HuH-7.5 (cell line): ENCODE results near the gene MRPL39.

Experiments
- DNase-seq: peaks from one replicate; pipeline ENCODE4 v3.0.0; 2011; ENCODE audit warnings: low spot score

The MRPL39 gene

GRCh38 chr21:25568246-25568645, 39.0 kb downstream of the MRPL39 start:
- no peak for DNase-seq

DNA sequence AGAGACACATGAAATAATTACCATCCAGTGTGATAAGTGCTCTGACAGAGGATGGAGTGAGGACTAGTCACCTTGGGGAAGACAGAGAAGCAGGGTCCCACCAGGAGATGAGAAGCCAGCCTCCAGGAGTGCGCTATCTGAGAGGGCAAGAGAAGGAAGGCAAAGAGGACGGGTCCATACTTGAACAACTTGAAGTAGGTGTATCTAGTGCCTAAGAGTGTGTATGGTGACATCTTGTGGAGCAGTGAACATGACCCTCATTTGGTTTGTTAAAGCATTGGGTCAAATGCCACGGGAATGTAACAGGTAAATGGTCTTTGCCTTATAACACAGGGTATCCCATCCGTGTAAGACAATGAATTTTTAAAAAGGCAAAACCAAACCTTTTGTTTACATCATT, 39.8 kb downstream of the MRPL39 start:
- no peak for DNase-seq

DNA sequence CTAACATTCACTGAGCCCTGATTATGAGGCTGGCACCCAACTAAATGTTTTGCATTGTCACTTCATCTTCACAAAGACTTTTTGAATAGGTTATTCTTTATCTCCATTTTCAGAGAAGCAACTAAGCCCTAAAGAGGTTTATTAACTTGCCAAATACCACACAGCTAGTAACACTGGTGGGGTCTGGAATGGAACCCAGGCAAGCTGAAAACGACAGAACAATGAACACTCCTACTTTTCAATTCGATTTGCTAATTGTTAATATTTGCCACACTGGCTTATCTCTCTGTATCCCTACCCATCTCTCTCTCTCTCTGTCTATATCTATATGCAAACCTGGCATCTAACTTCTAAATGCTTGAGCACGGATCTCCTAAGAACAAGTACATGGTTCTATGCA, 40.6 kb downstream of the MRPL39 start:
- no peak for DNase-seq

GRCh38 chr21:25565272-25566211, 41.7 kb downstream of the MRPL39 start:
- no peak for DNase-seq

- no peak for DNase-seq
These were observed 42.8 kb downstream of the MRPL39 start for GRCh38 chr21:25564349-25564948.

GRCh38 chr21:25563361-25564116, 43.7 kb downstream of the MRPL39 start:
- DNase-seq = no peak

DNA sequence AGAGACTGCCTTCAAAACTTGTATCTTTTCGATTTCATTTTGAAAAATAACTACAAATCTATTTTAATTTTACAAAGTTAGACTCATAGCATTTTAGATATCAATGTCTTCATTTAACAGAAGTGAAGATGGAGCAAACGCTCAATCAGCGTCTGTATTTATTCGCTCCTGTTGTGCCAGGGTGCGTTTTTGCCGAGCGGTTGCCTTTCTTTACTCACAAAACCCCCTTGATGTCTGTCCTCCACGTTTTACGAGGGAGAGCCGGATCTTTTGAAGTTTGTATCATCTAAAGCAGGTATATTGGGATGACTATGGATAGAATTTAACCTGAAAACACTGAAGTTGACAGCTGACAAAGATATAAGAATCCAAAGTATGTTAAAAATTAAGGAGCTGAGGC, 44.6 kb downstream of the MRPL39 start:
- no peak for DNase-seq

- no peak for DNase-seq
These were observed 45.3 kb downstream of the MRPL39 start for GRCh38 chr21:25561668-25562641.

DNA sequence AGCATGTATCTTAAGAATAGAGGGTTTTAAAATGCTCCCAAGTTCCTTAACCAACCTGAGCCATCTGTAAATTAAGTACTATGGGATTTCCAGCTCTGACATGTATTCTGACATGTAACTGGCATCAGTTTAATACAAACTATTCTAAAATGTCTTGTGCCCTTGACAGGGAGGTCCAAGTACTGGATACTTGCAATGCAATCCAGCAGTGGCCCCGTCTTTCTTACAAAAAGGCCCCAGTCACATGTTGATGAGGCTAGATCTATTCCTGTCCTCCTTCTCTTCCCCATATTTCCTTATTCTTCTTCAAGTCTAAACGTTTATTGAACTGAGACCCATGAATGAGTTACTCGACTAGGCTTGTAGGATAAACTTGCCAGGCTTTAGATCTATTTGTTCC, 46.4 kb downstream of the MRPL39 start:
- DNase-seq = no peak

GRCh38 chr21:25560271-25560685, 47.0 kb downstream of the MRPL39 start:
- no peak for DNase-seq

DNA sequence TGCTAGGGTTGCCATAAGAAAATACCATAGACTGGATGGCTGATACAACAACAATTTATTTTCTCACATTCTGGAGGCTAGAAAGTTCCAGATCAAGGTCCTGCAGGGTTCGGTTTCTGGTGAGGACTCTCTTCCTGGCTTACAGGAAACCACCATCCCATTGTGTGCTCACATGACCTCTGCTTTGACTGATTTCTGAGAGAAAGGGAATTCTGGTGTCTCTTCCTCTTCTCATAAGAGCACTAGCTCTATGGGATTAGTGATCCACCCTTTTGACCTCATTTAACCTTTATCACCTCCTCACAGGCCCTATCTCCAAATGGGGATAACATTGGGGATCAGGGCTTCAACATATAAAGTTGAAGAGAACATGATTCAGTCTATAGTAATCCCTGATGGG, 47.5 kb downstream of the MRPL39 start:
- DNase-seq = no peak

DNA sequence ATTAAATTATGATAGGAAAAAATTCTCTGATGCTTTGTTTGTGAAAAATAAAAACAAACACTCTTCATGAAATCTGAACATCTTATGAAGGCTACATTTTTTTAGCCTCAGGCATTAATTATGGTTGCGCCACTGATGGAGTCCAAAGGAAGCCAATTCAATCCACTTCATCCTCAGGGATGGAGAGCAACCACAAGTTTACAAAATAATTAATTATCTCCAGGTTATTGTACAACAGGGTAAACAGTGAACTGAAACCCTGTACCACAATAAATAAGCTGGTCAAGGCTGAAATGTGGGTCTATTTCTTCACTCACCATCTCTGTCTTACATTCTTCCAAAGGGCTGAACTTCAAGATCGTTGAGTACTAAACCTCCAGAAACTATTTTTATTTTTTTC, 49.2 kb downstream of the MRPL39 start:
- no peak for DNase-seq

GRCh38 chr21:25557180-25557579, 50.1 kb downstream of the MRPL39 start:
- no peak for DNase-seq

- no peak for DNase-seq
These were observed 51.2 kb downstream of the MRPL39 start for GRCh38 chr21:25556091-25556490.

DNA sequence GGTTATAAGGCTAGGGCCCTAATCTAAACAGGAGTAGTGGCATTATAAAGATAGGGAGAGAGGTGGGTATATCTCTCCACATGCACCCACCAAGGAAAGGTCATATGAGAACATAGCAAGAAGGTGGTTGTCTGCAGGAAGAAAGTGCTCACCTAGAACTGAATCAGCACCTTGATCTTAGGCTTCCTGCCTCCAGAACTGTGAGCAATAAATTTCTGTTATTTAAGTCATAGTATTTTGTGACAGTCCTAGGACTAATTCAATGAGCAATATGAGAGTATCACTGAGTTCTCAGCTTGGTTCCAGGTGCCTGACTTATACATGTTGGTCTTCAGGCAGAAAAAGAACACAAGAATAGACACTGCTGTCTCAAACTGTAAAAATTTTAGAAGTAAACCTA, 51.8 kb downstream of the MRPL39 start:
- DNase-seq = no peak

GRCh38 chr21:25552856-25553255, 54.4 kb downstream of the MRPL39 start:
- no peak for DNase-seq

DNA sequence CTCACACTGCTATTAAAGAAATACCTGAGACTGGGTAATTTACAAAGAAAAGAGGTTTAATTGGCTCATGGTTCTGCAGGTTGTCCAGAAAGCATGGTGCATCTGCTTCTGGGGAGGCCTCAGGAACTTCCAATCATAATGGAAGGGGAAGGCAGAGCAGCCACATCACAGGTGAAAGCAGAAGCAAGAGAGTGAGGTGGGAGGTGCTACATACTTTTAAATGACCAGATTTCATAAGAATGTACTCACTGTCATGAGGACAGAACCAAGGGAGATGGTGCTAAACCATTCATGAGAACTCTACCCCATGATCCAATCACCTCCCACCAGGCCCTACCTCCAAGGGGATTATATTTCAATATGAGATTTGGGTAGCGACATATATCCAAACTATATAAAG, 55.7 kb downstream of the MRPL39 start:
- DNase-seq = no peak

DNA sequence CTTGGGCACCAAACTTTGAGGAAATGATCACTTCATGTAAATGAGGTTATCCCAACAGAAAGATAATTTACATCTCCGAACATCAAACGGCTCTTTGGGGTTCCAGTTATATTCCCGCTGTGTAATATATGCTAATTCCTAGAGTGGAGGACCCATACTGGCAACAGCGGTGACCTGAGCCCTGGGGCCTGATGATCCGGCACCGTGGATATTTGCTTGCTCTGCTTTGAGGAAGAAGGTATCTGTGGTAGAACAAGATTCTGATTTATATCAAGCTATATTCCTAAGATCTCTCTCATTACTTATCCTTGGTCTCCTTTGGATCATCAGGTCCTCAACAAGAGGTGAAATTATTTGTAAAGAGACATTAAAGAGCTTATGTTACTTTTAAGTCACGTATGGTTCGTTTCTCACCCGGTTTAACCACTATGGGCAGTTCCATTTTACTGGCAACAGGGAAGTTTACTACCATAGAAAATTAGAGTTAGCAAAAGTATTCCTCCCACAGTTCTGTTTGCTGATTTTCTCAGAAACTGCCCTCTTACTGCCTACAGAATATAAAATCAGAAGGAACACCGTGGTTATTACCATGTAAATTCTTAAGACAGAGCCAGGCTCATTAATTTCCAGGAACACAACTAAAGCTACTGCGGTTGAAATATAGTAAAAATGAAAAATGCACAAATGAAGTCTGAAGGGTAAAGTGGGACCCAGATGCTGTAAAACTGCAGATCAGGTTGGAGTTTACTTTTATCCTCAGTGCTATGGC, 56.7 kb downstream of the MRPL39 start:
- no peak for DNase-seq

DNA sequence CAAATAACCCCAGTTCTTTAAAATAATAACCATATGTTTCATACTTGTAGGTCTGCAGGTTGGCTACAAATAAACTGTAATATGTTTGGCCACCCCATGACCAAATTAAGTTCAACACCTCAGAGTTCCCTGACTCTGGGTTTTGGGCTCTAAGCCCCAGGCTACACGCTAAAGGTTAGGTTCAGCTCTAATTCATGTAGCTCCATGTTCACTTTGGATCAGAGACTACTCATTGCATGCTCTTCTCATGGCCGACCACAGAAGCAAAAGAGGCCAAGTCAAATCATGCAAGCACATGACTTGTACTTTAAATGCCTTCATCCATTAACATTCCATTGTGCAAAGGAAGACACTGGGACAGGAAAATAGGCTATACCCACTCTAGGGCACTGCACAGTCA, 66.2 kb downstream of the MRPL39 start:
- DNase-seq = no peak

GRCh38 chr21:25539606-25540005, 67.7 kb downstream of the MRPL39 start:
- DNase-seq = no peak

DNA sequence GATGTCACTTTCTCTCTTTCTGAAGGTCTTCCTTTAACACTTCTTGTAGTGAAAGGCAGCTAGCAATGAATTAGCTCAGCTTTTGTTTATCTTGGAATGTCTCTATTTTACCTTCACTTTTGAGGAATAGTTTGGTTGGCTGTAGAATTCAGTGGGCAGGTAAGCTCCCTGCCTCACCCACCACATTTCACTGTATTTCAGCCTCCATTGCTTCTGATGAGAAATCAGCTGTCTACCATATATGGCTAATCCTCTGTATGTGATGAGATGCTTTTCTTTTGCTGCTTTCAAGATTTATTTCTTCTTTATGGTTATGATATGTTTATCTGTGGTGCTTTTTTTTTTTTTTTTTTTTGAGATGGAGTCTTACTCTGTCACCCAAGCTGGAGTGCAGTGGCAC, 70.1 kb downstream of the MRPL39 start:
- DNase-seq = no peak
